Embryonic facial prominence (tissue), 1 donor: Measurements from ENCODE around the gene CLTRN.
"Not testable (repeated sequence)": the region's sequence is repeated elsewhere in the genome, so short reads cannot be mapped to it uniquely, and the experiment has no call there.

Experiments used
- DNase-seq: peaks from one replicate; pipeline ENCODE4 v3.0.0-alpha.2; 2016; ENCODE audit errors: extremely low spot score

CLTRN gene

DNA sequence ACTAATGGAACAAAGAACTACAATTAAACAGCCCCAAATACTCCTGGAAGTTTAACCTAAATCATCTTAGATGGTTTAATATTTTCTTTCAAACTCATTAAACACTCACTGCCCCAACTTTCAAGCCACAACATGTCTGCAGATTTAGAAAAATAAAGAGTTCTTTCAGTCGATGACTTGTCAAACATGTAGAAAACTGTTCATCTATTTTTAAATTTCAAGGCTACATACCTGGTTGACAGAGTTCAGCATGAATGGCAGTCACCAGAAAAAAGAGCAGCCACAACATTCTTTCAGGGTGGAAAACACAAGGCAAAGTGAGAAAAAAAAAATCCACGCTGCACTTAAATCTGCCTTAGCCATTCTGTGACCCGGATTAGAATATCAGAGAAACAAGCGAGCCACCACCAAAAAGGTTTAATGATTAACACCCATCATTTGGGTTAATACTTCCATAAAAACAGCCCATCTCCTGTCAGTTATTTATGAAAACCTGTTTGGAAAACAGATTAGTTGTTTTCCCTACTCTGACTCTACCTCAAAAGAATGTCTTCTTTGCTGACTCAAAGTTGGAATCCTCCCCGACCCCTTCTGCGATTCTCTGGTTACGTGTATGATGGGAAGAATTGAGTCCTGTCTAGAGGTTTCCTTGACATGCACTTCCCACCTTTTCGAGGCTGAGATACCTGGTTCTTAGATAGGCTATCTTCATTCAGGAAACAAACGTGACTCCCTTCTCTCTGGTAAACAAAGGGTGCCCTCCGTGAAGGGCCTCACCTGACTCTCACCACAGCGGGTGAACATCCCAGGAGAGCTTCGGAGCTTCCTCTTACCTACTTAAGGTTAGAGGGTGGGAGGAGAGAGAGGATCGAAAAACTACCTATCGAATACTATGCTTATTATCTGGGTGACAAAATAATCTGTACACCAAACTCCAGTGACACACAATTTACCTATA, at the start of gene CLTRN:
CLTRN (minus strand) TSS at position 319 of the 958 bp plus-strand sequence; CDS start at position 289, 30 bp downstream.
- DNase-seq, result no peak

DNA sequence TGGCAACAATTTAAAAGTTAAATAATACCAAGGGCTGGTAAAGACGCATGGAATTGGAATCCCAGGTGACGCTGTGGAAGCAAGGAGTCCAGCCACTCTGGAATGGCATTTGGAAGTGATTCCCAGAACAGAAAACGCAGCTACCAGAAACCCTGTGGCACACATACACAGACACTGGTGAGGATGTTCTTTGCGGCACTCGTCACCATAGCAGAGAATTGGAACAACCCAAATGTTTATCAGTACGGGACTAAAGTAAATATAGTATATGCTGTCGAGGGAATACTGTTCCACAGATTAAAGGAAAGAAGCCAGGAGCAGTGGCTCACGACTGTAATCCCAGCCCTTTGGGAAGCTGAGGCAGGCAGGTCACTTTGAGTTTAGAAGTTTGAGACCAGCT, 39.7 kb upstream of the CLTRN start:
- DNase-seq, result not testable (repeated sequence)

GRCh38 chrX:15703809-15704208, 39.2 kb upstream of the CLTRN start:
- not testable (repeated sequence) for DNase-seq

DNA sequence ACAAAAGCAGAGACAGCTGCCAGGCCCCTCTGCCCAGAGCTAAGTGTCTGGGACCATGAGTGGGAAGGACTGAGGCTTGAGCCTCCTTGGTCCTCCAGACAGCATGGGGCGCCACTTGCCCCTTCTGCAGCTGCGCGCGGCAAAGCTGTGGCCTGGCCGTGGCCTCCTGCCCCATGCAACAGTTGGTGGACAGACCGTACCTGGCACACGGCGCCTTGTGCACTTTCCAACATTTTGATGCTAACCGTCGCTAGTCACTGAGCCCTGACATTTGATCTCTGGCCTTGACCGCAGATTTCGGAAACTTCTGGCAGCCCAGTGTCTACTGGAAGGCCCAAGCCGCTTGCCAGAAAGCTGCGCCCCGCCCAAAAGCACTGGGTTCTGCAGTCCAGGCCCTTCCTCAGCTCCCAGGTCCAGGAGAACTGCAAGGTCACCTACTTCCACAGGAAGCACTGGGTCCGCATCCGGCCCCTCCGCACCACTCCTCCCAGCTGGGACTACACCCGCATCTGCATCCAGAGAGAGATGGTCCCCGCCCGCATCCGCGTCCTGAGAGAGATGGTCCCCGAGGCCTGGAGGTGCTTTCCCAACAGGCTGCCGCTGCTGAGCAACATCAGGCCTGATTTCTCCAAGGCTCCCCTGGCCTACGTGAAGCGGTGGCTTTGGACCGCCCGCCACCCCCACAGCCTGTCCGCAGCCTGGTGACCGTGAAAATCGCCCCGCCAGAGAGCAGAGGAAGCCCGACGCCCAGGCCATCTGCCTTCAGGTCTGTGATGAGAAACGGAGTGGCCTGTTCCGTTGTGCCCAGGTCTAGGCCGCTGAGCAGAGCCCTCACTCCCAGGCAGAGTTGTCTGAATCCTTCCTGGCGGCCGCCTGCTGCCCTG, 38.1 kb upstream of the CLTRN start:
- no peak for DNase-seq

DNA sequence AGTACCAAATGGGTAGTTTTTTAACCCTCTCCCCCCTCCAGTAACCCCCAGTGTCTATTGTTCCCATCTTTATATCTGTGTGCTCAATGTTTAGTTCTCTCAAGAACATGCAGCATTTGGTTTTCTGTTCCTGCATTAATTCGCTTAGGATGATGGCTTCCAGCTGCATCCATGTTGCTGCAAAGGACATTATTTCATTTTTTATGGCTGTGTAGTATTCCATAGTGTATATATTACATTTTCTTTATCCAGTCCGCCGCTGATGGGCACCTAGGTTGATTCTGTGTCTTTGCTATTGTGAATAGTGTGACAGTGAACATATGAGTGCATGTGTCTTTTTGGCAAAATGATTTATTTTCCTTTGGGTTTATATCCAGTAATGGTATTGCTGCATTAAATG, 31.9 kb upstream of the CLTRN start:
- DNase-seq, result no peak

DNA sequence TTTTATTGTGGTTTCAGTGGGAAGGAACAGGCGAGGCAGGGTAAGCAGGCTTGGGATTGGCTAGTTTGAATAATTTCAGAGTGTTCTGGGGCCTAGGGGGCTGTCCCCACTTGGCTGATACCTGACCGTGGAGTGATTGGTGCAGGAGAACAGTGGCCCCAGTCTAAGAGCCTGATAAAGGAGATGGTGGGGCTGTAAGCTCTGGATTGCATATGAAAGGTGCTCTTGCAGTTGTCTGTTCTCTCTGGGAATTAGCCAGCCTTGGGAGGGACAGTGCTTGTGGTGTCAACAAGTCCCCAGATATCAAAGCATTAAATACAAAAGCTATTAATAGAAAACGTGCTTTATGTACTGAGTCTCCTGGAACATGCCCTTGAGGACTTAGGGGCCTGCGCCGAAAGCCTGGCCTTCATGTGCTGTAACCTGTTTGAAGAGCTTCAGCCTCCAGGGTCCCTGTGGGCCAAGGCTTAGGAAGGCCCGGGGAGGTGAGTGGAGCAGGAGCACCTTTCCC, 30.4 kb upstream of the CLTRN start:
- DNase-seq, result no peak

DNA sequence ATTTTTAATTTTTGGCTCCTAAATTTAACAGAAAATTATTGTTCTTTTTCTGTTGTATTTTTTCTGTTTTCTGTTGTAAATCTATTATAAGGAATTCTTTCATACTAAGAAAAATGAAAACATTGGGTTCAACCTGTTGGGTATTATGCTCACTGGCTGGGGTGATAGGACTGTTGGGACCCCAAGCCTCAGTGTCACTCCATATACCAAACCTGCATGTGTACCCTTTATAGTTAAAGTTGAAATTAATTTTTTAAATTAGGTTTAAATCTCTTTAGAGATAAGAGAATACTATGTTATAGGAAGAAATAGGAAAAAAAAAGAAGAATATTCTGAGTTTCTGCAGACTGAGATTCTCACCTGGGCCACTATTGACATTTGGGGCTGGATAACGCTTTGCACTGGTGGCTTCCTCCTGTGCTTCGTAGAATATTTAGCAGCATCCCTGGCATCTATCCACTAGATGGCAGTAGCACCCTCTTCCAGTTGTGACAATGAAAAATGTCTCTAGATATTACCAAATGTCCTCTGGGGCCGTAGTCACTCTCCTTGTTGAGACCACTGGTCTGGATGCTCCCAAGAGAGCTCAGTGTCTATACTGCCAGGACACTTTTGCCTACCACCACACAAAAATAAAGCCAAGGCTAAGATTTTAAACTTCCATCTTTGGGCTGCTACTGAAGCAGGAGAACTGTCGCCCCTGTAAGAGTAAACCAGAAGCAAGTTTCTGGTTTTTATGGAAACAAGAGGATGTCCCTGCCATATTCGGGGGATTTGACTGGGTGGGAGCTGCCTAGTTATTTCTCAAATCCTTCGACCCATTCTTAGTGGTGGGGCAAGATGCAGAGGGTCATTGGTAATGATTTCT, 22.4 kb upstream of the CLTRN start:
- DNase-seq, result peak; percentile 8

DNA sequence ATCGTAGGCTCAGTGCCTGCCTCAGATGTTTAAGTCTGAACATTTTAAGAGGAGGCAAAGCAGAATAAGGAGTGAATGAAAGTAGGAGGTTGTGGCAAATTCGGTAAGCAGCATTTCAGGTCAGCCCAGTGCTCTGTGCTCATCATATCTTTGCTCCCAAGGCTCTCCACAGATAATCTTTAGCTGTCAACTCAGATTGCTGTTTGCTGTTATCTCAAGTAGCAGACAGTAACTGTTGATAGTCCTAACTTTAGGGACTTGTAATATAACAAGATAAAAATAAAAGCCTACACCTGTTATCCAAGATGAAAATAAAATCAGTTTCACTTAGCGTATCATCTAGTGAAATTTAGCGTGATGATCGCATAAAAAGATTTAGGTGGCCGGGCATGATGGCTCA, 18.6 kb upstream of the CLTRN start:
- DNase-seq, result no peak

DNA sequence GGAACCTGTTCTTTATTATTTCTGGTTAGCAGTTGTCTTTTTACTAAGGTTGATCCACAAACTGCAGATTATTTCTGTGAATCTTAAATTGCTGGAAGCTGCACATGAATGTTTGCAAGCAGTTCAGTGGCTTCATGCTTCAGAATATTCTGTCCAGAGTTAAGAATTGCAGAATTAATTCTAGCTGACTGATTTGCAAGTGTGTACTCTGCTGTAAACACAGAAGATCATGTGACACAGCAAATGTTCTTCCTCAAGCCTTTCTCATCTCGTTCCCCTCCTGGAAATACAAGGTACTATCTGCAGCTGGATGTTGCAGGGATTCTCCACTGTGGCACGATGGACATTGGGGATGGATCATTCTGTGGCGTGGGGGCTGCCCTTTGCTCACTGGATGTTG, 16.8 kb upstream of the CLTRN start:
- no peak for DNase-seq

DNA sequence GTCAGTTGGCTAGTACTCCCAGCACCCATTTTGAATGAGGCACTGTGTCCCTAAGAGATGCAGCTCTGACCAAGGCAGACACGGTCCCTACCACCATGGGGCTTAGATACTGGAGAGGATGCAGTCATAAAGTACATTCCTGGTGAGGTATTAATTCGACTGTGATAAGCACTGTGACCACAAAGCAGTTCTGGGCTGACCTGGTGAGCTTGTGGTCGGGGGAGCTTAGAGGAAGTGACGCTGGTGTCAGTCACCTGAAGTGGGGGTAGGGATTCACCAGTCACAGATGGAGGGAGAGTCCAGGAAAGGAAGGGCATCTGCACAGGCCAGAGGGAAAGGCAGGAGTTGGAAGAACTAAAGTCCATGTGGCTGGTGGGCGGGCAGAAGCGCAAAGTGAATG, 15.8 kb upstream of the CLTRN start:
- DNase-seq, result no peak

GRCh38 chrX:15679246-15679645, 14.6 kb upstream of the CLTRN start:
- no peak for DNase-seq

GRCh38 chrX:15678339-15678738, 13.7 kb upstream of the CLTRN start:
- DNase-seq, result no peak

- DNase-seq, result no peak
These were observed 12.3 kb upstream of the CLTRN start for GRCh38 chrX:15676886-15677285.

GRCh38 chrX:15675490-15675921, 10.9 kb upstream of the CLTRN start:
- peak; percentile 47 for DNase-seq

- peak; percentile 89 for DNase-seq
These were observed 10.4 kb upstream of the CLTRN start for GRCh38 chrX:15674841-15675489.

DNA sequence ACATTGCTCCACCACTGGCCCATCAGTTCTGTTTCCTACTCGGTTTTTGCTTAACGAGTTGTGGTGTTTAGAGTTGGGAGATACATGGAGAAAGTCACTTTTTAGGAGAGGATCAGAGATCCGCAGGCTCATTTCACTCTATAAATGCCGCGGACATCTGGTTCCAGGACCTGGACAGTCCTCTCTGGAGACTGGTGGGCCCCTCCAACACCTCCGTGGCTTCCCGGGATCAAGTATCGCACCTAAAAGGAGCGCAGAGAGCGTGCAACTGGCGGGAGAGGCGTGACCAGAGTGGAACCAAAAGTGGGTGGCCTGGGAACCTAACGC, 9.9 kb upstream of the CLTRN start:
- no peak for DNase-seq

- no peak for DNase-seq
These were observed 9.4 kb upstream of the CLTRN start for GRCh38 chrX:15673970-15674369.

- no peak for DNase-seq
These were observed 8.3 kb upstream of the CLTRN start for GRCh38 chrX:15672881-15673280.

GRCh38 chrX:15663439-15663838, 1.2 kb downstream of the CLTRN start:
- DNase-seq, result no peak

DNA sequence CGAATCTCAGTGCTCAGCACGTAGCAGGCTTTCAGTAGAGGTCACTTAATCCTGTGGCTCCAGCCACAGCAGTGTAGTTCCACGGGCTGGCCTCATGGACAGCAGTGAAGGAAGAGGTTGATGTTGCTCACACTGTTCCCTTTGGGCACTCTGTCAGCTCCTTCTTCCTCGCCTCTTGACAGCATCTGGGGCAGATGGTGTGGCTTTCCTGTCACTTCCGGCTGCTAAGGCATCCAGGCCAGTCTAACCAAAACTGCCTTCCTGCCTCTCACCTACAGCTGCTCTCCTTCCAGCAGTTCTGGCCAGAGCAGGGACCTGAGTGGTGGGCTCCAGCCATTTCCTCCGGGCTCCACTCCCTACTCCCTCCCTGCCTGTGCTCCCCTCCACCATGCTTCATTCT, 9.8 kb downstream of the CLTRN start:
- DNase-seq, result not testable (repeated sequence)

- DNase-seq, result no peak
These were observed 10.6 kb downstream of the CLTRN start for GRCh38 chrX:15653961-15654360.
